GM12878 (cell line): Measurements from ENCODE around the gene RCL1. TPM values are rescaled to one million over a fixed set of nuclear protein-coding genes. Genes with fewer than 3 reads are reported as not detected.

Experiments used
- ATAC-seq: fragments of 200-7000 bp; cut with Tn5 transposase; 3 replicates; pipeline ENCODE4 v1.9.1; 2020; ENCODE audit warnings: mild to moderate bottlenecking, moderate library complexity
- BruUV-seq: library from RNA; stranded (reverse); fragments of 400-500 nt; replicated peaks from 2 replicates; lab custom pipeline; 2021; lab: Mats Ljungman, UMichigan
- CTCF ChIA-PET: fragments of 300-600 bp; sonication (Branson Sonifier 250); formaldehyde crosslinking; extraction: SDS; loops from one replicate; lab custom pipeline; 2021; ENCODE audit warnings: inconsistent platforms; lab: Yijun Ruan, JAX
- POLR2A ChIA-PET: fragments of 350-600 bp; formaldehyde crosslinking; extraction: SDS; loops from one replicate; lab custom pipeline; 2021; ENCODE audit warnings: inconsistent platforms; lab: Charles Lee
- RAD21 ChIA-PET: fragments of 300-600 bp; sonication (Branson Sonifier 250); formaldehyde crosslinking; loops from one replicate; lab custom pipeline; 2023; ENCODE audit warnings: antibody characterized with exemption; ENCODE audit not compliant: unreplicated experiment; lab: Charles Lee
- SMC1A ChIA-PET: fragments of 300-600 bp; sonication (Branson Sonifier 250); formaldehyde crosslinking; loops from one replicate; lab custom pipeline; 2023; ENCODE audit not compliant: unreplicated experiment, uncharacterized antibody; lab: Charles Lee
- DNase-seq: peaks from one replicate; pipeline ENCODE4 v3.0.0-alpha.2; 2011; ENCODE audit warnings: low read depth, low spot score
- FAIRE-seq: peaks from 3 replicates; lab custom pipeline; 2011; peaks lifted over from hg19 to GRCh38; lab: Jason Lieb, UNC
- H2AFZ ChIP-seq: 2 replicates; pipeline ENCODE4 v1.6.0; 2011; ENCODE audit warnings: low read depth, low read length, control low read depth; ENCODE audit not compliant: control insufficient read depth
- H3K27ac ChIP-seq: 2 replicates; pipeline ENCODE4 v1.5.1; 2011; ENCODE audit warnings: control low read depth; ENCODE audit not compliant: control insufficient read depth, insufficient read depth
- H3K27me3 ChIP-seq, 2 experiments: replicated peaks in 1 of 2; 2 replicates each; pipeline versions ENCODE4 v1.6.0 to v1.6.1; 2011; ENCODE audit warnings: low read length in 1 of 2; ENCODE audit not compliant: control insufficient read depth in 2 of 2, insufficient read depth in 2 of 2
- H3K36me3 ChIP-seq, 2 experiments: 2 replicates each; pipeline ENCODE4 v1.5.1; 2011; ENCODE audit warnings: low read length in 1 of 2; ENCODE audit not compliant: control insufficient read depth in 2 of 2, insufficient read depth in 2 of 2
- H3K4me1 ChIP-seq: 2 replicates; pipeline ENCODE4 v1.6.1; 2011; ENCODE audit warnings: mild to moderate bottlenecking, low read length, moderate library complexity, mixed read lengths; ENCODE audit not compliant: control insufficient read depth, insufficient read depth
- H3K4me2 ChIP-seq: 2 replicates; pipeline ENCODE4 v1.6.0; 2011; ENCODE audit warnings: control low read depth; ENCODE audit not compliant: control insufficient read depth, insufficient read depth
- H3K4me3 ChIP-seq: fragments of 200-600 bp; sonication (generic); 2 replicates; pipeline ENCODE4 v1.5.1; 2016
- H3K79me2 ChIP-seq: 2 replicates; pipeline ENCODE4 v1.6.0; 2011; ENCODE audit warnings: low read length; ENCODE audit not compliant: control insufficient read depth, insufficient read depth
- H3K9ac ChIP-seq: 2 replicates; pipeline ENCODE4 v1.8.0; 2011; ENCODE audit warnings: low read length, control low read depth, mixed read lengths; ENCODE audit not compliant: control insufficient read depth, insufficient read depth
- H3K9me3 ChIP-seq: replicated peaks from 3 replicates; pipeline ENCODE4 v1.5.1; 2011; ENCODE audit warnings: mild to moderate bottlenecking, low read length; ENCODE audit not compliant: control insufficient read depth, insufficient read depth
- H4K20me1 ChIP-seq: 2 replicates; pipeline ENCODE4 v1.6.0; 2011; ENCODE audit not compliant: control insufficient read depth, insufficient read depth
- BACH1 ChIP-seq: fragments of 450-650 bp; IDR thresholded peaks from 2 replicates; pipeline ENCODE4 v1.6.1; 2017; ENCODE audit warnings: mild to moderate bottlenecking, borderline replicate concordance
- BCLAF1 ChIP-seq: fragments of 450-650 bp; IDR thresholded peaks from 2 replicates; pipeline ENCODE4 v1.6.1; 2017; ENCODE audit warnings: antibody characterized with exemption, mild to moderate bottlenecking, moderate library complexity
- HDGF ChIP-seq: fragments of 450-650 bp; IDR thresholded peaks from 2 replicates; pipeline ENCODE4 v1.6.1; 2016; ENCODE audit warnings: antibody characterized with exemption
- LARP7 ChIP-seq: fragments of 450-650 bp; IDR thresholded peaks from 2 replicates; pipeline ENCODE4 v1.6.1; 2017; ENCODE audit warnings: mild to moderate bottlenecking
- MYB ChIP-seq: fragments of 150-350 bp; IDR thresholded peaks from 2 replicates; pipeline ENCODE4 v1.6.1; 2014; ENCODE audit warnings: mild to moderate bottlenecking, low read depth, low read length, borderline replicate concordance
- PAX5 ChIP-seq: IDR thresholded peaks from 2 replicates; pipeline ENCODE4 v1.6.1; 2011; ENCODE audit warnings: low read depth, low read length, borderline replicate concordance
- PBX3 ChIP-seq: IDR thresholded peaks from 2 replicates; pipeline ENCODE4 v1.6.1; 2011; ENCODE audit warnings: mild to moderate bottlenecking, low read depth, low read length, moderate library complexity; ENCODE audit not compliant: insufficient replicate concordance
- POLR2AphosphoS5 ChIP-seq: IDR thresholded peaks from 2 replicates; pipeline ENCODE4 v1.6.1; 2011; ENCODE audit warnings: mild to moderate bottlenecking, low read length, inconsistent platforms
- REST ChIP-seq: IDR thresholded peaks from 2 replicates; pipeline ENCODE4 v1.6.1; 2012; ENCODE audit warnings: mild to moderate bottlenecking, low read depth, low read length
- SIX5 ChIP-seq: IDR thresholded peaks from 2 replicates; pipeline ENCODE4 v1.6.1; 2011; ENCODE audit warnings: mild to moderate bottlenecking, low read depth, low read length, moderate library complexity; ENCODE audit not compliant: severe bottlenecking
- SREBF1 ChIP-seq: IDR thresholded peaks from 2 replicates; pipeline ENCODE4 v1.6.1; 2012; ENCODE audit warnings: mild to moderate bottlenecking, low read length
- SUPT20H ChIP-seq: IDR thresholded peaks from 2 replicates; pipeline ENCODE4 v1.6.1; 2011; ENCODE audit warnings: low read depth, mild to moderate bottlenecking, low read length, moderate library complexity, borderline replicate concordance; ENCODE audit not compliant: control insufficient read depth
- ZNF622 ChIP-seq: fragments of 450-650 bp; IDR thresholded peaks from 2 replicates; pipeline ENCODE4 v1.6.1; 2017; ENCODE audit warnings: mild to moderate bottlenecking, inconsistent platforms
- WGBS: methylation state at CpG from one replicate; pipeline ENCODE4 v1.1.6; 2016; ENCODE audit warnings: low lambda C conversion rate; ENCODE audit not compliant: insufficient replicate concordance, insufficient coverage; ENCODE audit errors: missing lambda C conversion rate; 5-methylcytosine and 5-hydroxymethylcytosine counted together
- in situ Hi-C: fragments of 300-500 bp; cut with MboI; formaldehyde crosslinking; loops from 9 replicates; pipeline ENCODE4 v1.14.3; 2018; ENCODE audit warnings: mixed read lengths
- intact Hi-C: fragments of 100-400 bp; cut with micrococcal nuclease; formaldehyde crosslinking; loops from one replicate; pipeline ENCODE4 v1.14.2; 2022; ENCODE audit not compliant: unreplicated experiment
- polyA plus RNA-seq, 11 experiments: library from polyadenylated mRNA; depleted of rRNA in 4 of 11; unstranded in 6 of 11; stranded (reverse) in 5 of 11; fragments of >200 nt; fragmentation: Nextera tagmentation in 4 of 11; fragmentation: Illumina TruSeq in 1 of 11; extraction: Ambion mirVana in 4 of 11; extraction: Trizol in 1 of 11; gene quantifications; 1 replicate in 1 of 11; 2 replicates in 10 of 11; pipeline versions ENCODE4 v1.2.1 to v1.2.3, GENCODE V29; 2011 to 2016; ENCODE audit warnings: inconsistent platforms in 2 of 11, missing spikeins in 2 of 11, low read depth in 1 of 11
- total RNA-seq, 4 experiments: library from RNA; depleted of rRNA in 3 of 4; stranded (reverse); fragments of >200 nt in 3 of 4; fragmentation: Illumina TruSeq in 1 of 4; extraction: Trizol in 1 of 4; gene quantifications; 2 replicates each; pipeline versions ENCODE4 v1.2.1 to v1.2.3, GENCODE V29; 2013 to 2021
- TF ChIP-seq, protein P1 (sequence below): fragments of 450-650 bp; IDR thresholded peaks from 2 replicates; pipeline ENCODE4 v1.6.1; 2017; ENCODE audit warnings: borderline replicate concordance

RCL1 gene
- total and polyA plus RNA-seq, 10 of the 15 experiments (the other 5 are each of a cell fraction or from before 2014, with no cell fraction given): 21.1 to 46.8 (median 30.5) TPM

GRCh38 chr9:4831119-4831518, 38.4 kb downstream of the RCL1 start:
- Histone ChIP-seq H3K4me1 (no peaks in the 10 kb centered on the region), H4K20me1 (no peaks in the 10 kb centered on the region), H3K27me3 (no peaks in the 10 kb centered on the region), H3K27ac (no peak overlapping the region), H2AFZ (no peak overlapping the region), H3K36me3 (peaks cover 15 to 28% of the 10 kb centered on the region in 2 experiments), H3K9me3 (no peaks in the 10 kb centered on the region), H3K9ac (no peak overlapping the region), H3K4me3 (no peak overlapping the region), H3K4me2 (no peak overlapping the region), H3K79me2 (peaks cover 11% of the 10 kb centered on the region)
- BruUV-seq: no TSS peak
- FAIRE-seq (no peak), ATAC-seq (no peak), DNase-seq (no peak)
- 98% methylated on average over 5 of the region's 5 CpGs for WGBS
- ChIA-PET SMC1A (interaction anchor here (0.7 to 1.8 kb wide), 4 partner anchors 10 to 158 kb away, joined by 3 to 5 read pairs (median 4); no protein-coding TSS in a partner anchor), POLR2A (no interaction called here), RAD21 (no interaction called here), CTCF (interaction anchor here (1.3 kb wide), 1 partner anchor 81 kb away, joined by 5 read pairs; no protein-coding TSS in a partner anchor)
- intact Hi-C loops: loop anchor here (5.0 kb wide), 1 partner anchor 69 kb away; no protein-coding TSS in a partner anchor
- in situ Hi-C loops: no loop called here
- no peak for TF ChIP-seq BACH1
- TF ChIP-seq REST: no peak
- TF ChIP-seq, protein P1, sequence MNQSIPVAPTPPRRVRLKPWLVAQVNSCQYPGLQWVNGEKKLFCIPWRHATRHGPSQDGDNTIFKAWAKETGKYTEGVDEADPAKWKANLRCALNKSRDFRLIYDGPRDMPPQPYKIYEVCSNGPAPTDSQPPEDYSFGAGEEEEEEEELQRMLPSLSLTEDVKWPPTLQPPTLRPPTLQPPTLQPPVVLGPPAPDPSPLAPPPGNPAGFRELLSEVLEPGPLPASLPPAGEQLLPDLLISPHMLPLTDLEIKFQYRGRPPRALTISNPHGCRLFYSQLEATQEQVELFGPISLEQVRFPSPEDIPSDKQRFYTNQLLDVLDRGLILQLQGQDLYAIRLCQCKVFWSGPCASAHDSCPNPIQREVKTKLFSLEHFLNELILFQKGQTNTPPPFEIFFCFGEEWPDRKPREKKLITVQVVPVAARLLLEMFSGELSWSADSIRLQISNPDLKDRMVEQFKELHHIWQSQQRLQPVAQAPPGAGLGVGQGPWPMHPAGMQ: no peak
- TF ChIP-seq PAX5: no peak
- TF ChIP-seq BCLAF1: no peak
- no peak for TF ChIP-seq ZNF622
- no peak for TF ChIP-seq HDGF
- TF ChIP-seq PBX3: no peak
- TF ChIP-seq POLR2AphosphoS5: no peak
- no peak for TF ChIP-seq MYB
- TF ChIP-seq SIX5: no peak
- TF ChIP-seq SREBF1: no peak
- no peak for TF ChIP-seq SUPT20H
- TF ChIP-seq LARP7: no peak
